Measurements from ENCODE around the gene CLIC6. TPM values are rescaled to one million over a fixed set of nuclear protein-coding genes. Genes with fewer than 3 reads are reported as not detected.
A peak's percentile ranks its signal among the peaks of the same experiment; 100 is the strongest.

Gene CLIC6
- total RNA-seq, 1 donor from 2014 or later, result 0.50 TPM

- DNase-seq (ENCODE audit: low read depth), result no peak
Observed at GRCh38 chr21:34726627-34727337, 58.0 kb downstream of the CLIC6 start.

- DNase-seq (ENCODE audit: low read depth), result no peak
Observed at GRCh38 chr21:34728479-34728878, 59.7 kb downstream of the CLIC6 start.

GRCh38 chr21:34730194-34730593 is 61.4 kb downstream of the CLIC6 start:
- DNase-seq (ENCODE audit: low read depth), result no peak

- DNase-seq (ENCODE audit: low read depth), result no peak
Observed at GRCh38 chr21:34730756-34731445, 62.1 kb downstream of the CLIC6 start.

GRCh38 chr21:34732388-34732821 is 63.6 kb downstream of the CLIC6 start:
- DNase-seq (ENCODE audit: low read depth), result peak; percentile 5

- no peak for DNase-seq (ENCODE audit: low read depth)
Observed at GRCh38 chr21:34733852-34734251, 65.1 kb downstream of the CLIC6 start.

GRCh38 chr21:34734696-34735095 is 65.9 kb downstream of the CLIC6 start:
- DNase-seq (ENCODE audit: low read depth), result peak; percentile 27

GRCh38 chr21:34736116-34736874 is 67.5 kb downstream of the CLIC6 start:
- no peak for DNase-seq (ENCODE audit: low read depth)

- peak; percentile 26 for DNase-seq (ENCODE audit: low read depth)
Observed at GRCh38 chr21:34737115-34737514, 68.3 kb downstream of the CLIC6 start.

GRCh38 chr21:34740198-34740597 is 71.4 kb downstream of the CLIC6 start:
- DNase-seq (ENCODE audit: low read depth), result no peak

GRCh38 chr21:34743285-34743684 is 74.5 kb downstream of the CLIC6 start:
- DNase-seq (ENCODE audit: low read depth), result no peak

- DNase-seq (ENCODE audit: low read depth), result peak; percentile 70
Observed at GRCh38 chr21:34743831-34744230, 75.0 kb downstream of the CLIC6 start.

GRCh38 chr21:34744801-34745200 is 76.0 kb downstream of the CLIC6 start:
- no peak for DNase-seq (ENCODE audit: low read depth)

- DNase-seq (ENCODE audit: low read depth), result peak; percentile 68
Observed at GRCh38 chr21:34745557-34746255, 76.9 kb downstream of the CLIC6 start.

GRCh38 chr21:34748862-34749261 is 80.1 kb downstream of the CLIC6 start:
- DNase-seq (ENCODE audit: low read depth), result peak; percentile 32

- DNase-seq (ENCODE audit: low read depth), result no peak
Observed at GRCh38 chr21:34754690-34755647, 86.2 kb downstream of the CLIC6 start.

GRCh38 chr21:34761758-34762330 is 93.0 kb downstream of the CLIC6 start:
- peak; percentile 89 for DNase-seq (ENCODE audit: low read depth)

GRCh38 chr21:34762786-34763185 is 94.0 kb downstream of the CLIC6 start:
- DNase-seq (ENCODE audit: low read depth), result peak; percentile 79

GRCh38 chr21:34764715-34765284 is 96.0 kb downstream of the CLIC6 start:
- DNase-seq (ENCODE audit: low read depth), result no peak

- DNase-seq (ENCODE audit: low read depth), result no peak
Observed at GRCh38 chr21:34765619-34766018, 96.8 kb downstream of the CLIC6 start.
